ENCODE results near the gene KCNIP1. TPM values are rescaled to one million over a fixed set of nuclear protein-coding genes. Genes with fewer than 3 reads are reported as not detected.

The KCNIP1 gene
- total RNA-seq, 4 donors from 2014 or later, result not detected

DNA sequence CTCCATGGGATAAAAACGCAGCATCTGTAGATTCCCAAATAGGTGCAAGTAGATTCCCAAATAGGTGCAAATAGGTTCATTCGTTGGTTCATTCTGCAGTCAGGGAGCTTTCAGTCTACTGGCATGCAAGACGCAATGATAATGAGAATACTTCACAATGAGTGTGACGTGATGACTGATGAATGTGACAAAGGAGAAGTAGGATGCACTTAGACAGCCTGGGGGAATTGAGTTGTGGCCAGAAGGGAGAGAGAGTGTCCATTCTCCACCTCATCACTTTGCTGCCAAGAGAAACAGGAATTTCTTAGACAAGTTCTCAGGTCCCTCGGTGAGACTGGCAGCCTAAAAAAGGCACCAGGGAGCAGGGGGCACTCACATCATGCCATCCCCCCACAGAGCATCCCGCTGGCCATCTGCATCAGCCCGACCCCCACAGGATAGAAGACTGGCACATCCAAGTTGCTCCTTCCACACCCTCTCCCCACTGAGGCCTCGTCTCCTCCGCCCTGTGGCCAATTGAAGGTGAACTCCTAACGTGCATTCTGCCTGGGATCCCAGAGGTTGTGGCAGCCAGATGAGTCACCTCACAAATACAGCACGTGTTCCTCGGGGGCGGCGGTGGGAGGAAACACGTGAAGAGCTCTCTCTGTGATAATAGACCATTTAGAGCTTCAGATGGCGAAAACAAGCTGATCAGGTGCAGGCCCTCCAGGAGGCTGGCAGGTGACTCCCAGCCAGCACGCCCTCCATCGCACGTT lies 19.9 kb upstream of the KCNIP1 start:
- TF ChIP-seq POLR2A (IDR thresholded peaks at IDR 0.05), result no peak
- TF ChIP-seq, protein P1, sequence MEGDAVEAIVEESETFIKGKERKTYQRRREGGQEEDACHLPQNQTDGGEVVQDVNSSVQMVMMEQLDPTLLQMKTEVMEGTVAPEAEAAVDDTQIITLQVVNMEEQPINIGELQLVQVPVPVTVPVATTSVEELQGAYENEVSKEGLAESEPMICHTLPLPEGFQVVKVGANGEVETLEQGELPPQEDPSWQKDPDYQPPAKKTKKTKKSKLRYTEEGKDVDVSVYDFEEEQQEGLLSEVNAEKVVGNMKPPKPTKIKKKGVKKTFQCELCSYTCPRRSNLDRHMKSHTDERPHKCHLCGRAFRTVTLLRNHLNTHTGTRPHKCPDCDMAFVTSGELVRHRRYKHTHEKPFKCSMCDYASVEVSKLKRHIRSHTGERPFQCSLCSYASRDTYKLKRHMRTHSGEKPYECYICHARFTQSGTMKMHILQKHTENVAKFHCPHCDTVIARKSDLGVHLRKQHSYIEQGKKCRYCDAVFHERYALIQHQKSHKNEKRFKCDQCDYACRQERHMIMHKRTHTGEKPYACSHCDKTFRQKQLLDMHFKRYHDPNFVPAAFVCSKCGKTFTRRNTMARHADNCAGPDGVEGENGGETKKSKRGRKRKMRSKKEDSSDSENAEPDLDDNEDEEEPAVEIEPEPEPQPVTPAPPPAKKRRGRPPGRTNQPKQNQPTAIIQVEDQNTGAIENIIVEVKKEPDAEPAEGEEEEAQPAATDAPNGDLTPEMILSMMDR (IDR thresholded peaks at IDR 0.05), result no peak
- WGBS, 2 donors, result 48 to 72% methylated on average over 19 of the region's 19 CpGs
- intact Hi-C loops (cut with DNase I; ENCODE audit: low total_unique reads), result no loop called here
- peak; percentile 33 to 84 for DNase-seq (ENCODE audit: low spot score in 2 of 2)
- H3K4me3 ChIP-seq (ENCODE audit: low read depth, poor library complexity, severe bottlenecking), result no peak overlapping the region

DNA sequence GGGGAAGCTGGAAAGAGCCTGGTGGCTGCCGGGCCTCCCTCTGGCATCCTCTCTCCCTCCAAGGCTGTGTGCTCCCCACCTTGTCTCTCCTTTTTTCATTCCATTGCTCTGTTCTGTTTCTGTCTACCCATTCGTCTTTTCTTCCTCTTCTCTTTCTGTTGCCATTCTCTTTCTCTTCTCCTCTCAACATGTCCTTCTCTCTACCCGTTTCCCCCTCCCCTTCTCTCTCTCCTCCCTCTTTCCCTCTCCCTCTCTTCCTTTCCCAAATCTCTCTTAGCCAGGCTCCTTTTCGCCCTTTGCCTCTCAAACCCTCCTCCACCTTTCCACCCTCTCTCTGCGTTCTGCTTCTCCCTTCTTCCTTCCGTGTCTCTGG lies 19.4 kb upstream of the KCNIP1 start:
- no peak overlapping the region for H3K4me3 ChIP-seq (ENCODE audit: low read depth, poor library complexity, severe bottlenecking)
- intact Hi-C loops (cut with DNase I; ENCODE audit: low total_unique reads), result no loop called here
- TF ChIP-seq, protein P1 (IDR thresholded peaks at IDR 0.05), result no peak
- no peak for TF ChIP-seq POLR2A (IDR thresholded peaks at IDR 0.05)
- DNase-seq (ENCODE audit: low spot score in 2 of 2), result peak in 1 of 2 donors; percentile 1
- WGBS, 2 donors, result 71 to 74% methylated on average over 6 of the region's 6 CpGs

DNA sequence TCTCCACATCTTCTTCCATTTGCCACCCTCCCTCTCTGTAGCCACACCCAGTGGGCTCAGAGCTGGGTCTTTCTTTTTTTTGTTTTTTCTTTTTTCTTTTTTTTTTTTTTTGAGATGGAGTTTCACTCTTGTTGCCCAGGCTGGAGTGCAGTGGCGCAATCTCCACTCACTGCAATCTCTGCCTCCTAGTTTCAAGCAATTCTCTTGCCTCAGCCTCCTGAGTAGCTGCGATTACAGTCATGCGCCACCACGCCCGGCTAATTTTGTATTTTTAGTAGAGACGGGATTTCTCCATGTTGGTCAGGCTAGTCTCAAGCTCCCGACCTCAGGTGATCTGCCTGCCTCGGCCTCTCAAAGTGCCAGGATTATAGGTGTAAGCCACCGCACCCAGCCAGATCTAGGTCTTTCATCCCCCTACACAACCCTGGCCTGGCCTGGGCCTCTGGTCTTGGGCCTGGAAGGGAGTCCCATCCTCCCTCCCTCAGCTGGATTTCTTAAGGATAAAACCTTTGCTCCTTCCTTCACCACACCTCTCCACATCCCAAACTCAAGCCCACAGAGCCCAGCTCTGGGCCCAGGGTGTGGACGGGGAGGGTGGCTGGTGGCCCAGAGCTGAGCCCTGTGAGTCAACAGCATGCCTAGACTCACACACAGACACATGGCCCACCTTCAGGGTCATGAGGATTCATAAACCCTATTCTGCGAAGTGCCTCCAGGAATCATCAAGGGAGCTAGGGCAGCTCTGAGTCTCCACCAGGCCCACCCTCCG lies 18.8 kb upstream of the KCNIP1 start:
- TF ChIP-seq POLR2A (IDR thresholded peaks at IDR 0.05), result no peak
- TF ChIP-seq, protein P1 (IDR thresholded peaks at IDR 0.05), result no peak
- H3K4me3 ChIP-seq (ENCODE audit: low read depth, poor library complexity, severe bottlenecking), result no peak overlapping the region
- intact Hi-C loops (cut with DNase I; ENCODE audit: low total_unique reads), result no loop called here
- 83 to 93% methylated on average over 12 of the region's 12 CpGs for WGBS, 2 donors
- peak in 1 of 2 donors; percentile 48 for DNase-seq (ENCODE audit: low spot score in 2 of 2)

GRCh38 chr5:170485616-170485911 lies 18.3 kb upstream of the KCNIP1 start:
- intact Hi-C loops (cut with DNase I; ENCODE audit: low total_unique reads), result no loop called here
- peak in 1 of 2 donors; percentile 63 for DNase-seq (ENCODE audit: low spot score in 2 of 2)
- TF ChIP-seq, protein P1 (IDR thresholded peaks at IDR 0.05), result no peak
- TF ChIP-seq POLR2A (IDR thresholded peaks at IDR 0.05), result no peak
- H3K4me3 ChIP-seq (ENCODE audit: low read depth, poor library complexity, severe bottlenecking), result no peak overlapping the region

DNA sequence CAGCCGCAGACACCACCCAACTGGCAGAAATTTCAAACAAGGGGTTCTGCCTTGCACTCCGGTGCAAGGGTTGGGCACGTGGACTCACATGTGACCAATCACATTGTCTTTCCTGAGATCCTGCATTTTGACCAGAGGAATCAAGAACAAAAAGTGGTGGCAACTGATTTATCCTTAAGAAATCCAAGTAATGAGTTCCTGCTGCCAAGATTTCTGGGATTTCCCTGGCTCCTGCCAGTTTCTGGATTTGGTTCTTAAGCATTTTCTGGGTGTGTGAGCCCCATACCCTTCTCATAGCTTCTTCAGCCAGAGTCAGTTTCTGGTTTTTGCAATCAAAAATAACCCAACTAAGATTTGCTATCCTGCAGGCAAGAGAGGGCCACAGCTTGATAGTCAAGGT lies 17.4 kb upstream of the KCNIP1 start:
- WGBS, 2 donors, result 63 to 78% methylated on average over 3 of the region's 3 CpGs
- intact Hi-C loops (cut with DNase I; ENCODE audit: low total_unique reads), result no loop called here
- no peak overlapping the region for H3K4me3 ChIP-seq (ENCODE audit: low read depth, poor library complexity, severe bottlenecking)
- DNase-seq (ENCODE audit: low spot score in 2 of 2), result no peak
- TF ChIP-seq, protein P1 (IDR thresholded peaks at IDR 0.05), result no peak
- no peak for TF ChIP-seq POLR2A (IDR thresholded peaks at IDR 0.05)
